ENCODE measurements around the gene HTR1D. TPM values are rescaled to one million over a fixed set of nuclear protein-coding genes. Genes with fewer than 3 reads are reported as not detected.

Gene HTR1D
- total RNA-seq, 1 experiment from 2014 or later = 3.5 TPM

DNA sequence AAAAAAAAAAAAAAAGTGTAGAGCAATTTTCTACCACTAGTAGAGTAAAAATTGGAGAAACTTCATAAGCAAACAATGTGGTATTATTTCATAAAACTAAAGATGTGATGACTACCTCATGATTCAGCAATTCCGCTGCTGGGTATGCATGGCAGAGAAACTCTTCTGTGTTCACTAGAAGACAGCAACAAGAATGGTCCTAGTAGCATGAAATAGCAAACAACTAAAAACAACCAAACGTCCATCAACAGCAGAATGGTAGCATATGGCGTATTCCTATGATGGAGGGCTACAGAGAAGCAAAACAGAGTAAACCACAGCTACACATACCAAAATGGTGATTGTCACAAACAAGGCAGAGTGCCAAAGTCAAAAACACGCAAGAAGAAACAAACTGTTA, 18.9 kb downstream of the HTR1D start (continued):
- TF ChIP-seq, protein P1, sequence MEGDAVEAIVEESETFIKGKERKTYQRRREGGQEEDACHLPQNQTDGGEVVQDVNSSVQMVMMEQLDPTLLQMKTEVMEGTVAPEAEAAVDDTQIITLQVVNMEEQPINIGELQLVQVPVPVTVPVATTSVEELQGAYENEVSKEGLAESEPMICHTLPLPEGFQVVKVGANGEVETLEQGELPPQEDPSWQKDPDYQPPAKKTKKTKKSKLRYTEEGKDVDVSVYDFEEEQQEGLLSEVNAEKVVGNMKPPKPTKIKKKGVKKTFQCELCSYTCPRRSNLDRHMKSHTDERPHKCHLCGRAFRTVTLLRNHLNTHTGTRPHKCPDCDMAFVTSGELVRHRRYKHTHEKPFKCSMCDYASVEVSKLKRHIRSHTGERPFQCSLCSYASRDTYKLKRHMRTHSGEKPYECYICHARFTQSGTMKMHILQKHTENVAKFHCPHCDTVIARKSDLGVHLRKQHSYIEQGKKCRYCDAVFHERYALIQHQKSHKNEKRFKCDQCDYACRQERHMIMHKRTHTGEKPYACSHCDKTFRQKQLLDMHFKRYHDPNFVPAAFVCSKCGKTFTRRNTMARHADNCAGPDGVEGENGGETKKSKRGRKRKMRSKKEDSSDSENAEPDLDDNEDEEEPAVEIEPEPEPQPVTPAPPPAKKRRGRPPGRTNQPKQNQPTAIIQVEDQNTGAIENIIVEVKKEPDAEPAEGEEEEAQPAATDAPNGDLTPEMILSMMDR (IDR thresholded peaks at IDR 0.05 in 2 of 3, conservative IDR thresholded peaks at IDR 0.05 in 1 of 3; ENCODE audit: borderline replicate concordance in 1 of 3, insufficient read depth in 1 of 3, low read depth in 2 of 3, low read length in 2 of 3) = no peak
- TF ChIP-seq YY1 (IDR thresholded peaks at IDR 0.05; ENCODE audit: extremely low read depth, insufficient replicate concordance, low read depth, low read length) = no peak
- no peak for TF ChIP-seq ZFX (IDR thresholded peaks at IDR 0.05)
- no peak for TF ChIP-seq SIN3A (IDR thresholded peaks at IDR 0.05; ENCODE audit: low read depth)
- TF ChIP-seq FOSL1 (IDR thresholded peaks at IDR 0.05; ENCODE audit: low read depth) = peak; percentile 89
- no peak for TF ChIP-seq SRF (IDR thresholded peaks at IDR 0.05; ENCODE audit: low read depth)
- TF ChIP-seq, protein P2, sequence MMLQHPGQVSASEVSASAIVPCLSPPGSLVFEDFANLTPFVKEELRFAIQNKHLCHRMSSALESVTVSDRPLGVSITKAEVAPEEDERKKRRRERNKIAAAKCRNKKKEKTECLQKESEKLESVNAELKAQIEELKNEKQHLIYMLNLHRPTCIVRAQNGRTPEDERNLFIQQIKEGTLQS (IDR thresholded peaks at IDR 0.05) = no peak
- no peak for TF ChIP-seq EZH2phosphoT487 (IDR thresholded peaks at IDR 0.05; ENCODE audit: borderline replicate concordance)
- TF ChIP-seq SP1 (IDR thresholded peaks at IDR 0.05; ENCODE audit: low read depth) = peak; percentile 48
- TF ChIP-seq ELF1 (IDR thresholded peaks at IDR 0.05; ENCODE audit: borderline replicate concordance, low read depth) = no peak

DNA sequence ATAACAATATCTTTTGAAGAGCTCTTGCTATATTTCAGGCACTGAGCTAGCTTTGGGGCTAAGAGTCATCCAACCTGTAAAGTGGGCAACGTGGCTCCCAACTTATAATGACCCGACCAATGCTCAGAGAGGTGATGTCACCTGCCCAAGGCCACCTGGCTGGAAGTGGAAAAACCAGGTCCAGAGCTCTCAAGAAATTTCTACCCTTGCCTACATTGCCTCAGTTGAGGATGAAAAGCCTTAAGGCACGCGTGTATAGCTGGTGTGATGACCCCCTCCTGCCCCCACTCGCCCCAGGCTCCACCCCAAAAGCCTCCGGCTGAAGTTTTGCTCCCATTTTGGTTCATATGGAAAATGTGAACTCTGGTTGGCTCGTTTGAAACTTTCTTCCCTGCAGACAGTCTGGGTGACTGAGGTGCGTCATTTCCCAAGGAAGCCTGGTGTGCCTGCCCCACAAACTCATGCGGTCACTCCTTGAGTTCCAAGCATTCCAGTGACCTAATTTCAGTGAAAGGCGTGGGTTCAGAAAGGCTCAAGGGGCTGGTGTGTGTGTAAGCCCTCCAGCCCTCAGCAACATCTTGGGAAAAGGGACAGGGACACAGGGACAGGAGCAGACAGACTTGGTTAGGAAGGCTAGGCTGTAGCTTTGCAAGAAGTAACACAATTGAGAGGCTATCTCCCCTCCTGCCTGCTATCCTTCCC, 20.5 kb downstream of the HTR1D start:
- intact Hi-C loops (cut with micrococcal nuclease) = no loop called here
- H4K20me1 ChIP-seq (ENCODE audit: insufficient read depth) = no peaks in the 10 kb centered on the region
- no peaks in the 10 kb centered on the region for H3K9me2 ChIP-seq (ENCODE audit: insufficient read depth)
- no peaks in the 10 kb centered on the region for H3K79me2 ChIP-seq (ENCODE audit: insufficient read depth, low read length)
- ChIA-PET POLR2A (interaction anchor here (2.0 kb wide), 1 partner anchor 13 kb away, joined by 5 read pairs; no protein-coding TSS in a partner anchor), CTCF (interaction anchor here (0.6 to 4.0 kb wide), 3 partner anchors 12 to 98 kb away, joined by 3 to 28 read pairs (median 3); partner anchors contain the start of gene LUZP1), RAD21 (ENCODE audit: low non-redundant PET in 1 of 2, low total read pairs in 2 of 2, uncharacterized antibody in 2 of 2, unreplicated experiment in 2 of 2) (interaction anchor here (0.5 to 0.6 kb wide), 2 partner anchors 14 to 104 kb away, joined by 3 to 4 read pairs; no protein-coding TSS in a partner anchor)
- no peaks in the 10 kb centered on the region for H3K9me3 ChIP-seq (ENCODE audit: control insufficient read depth in 1 of 2, insufficient read depth in 1 of 2, low read depth in 1 of 2, low read length in 2 of 2)
- H3K27ac ChIP-seq (ENCODE audit: low read depth, low read length) = peak overlapping the region; percentile 70
- H3K4me3 ChIP-seq (replicated peaks in 1 of 2; ENCODE audit: low read depth in 1 of 2, low read length in 2 of 2) = peak overlapping the region in 1 of 2 experiments; percentile 28; a peak in 2 of 4 replicates
- BruUV-seq (replicated peaks) = no TSS peak
- H3K9ac ChIP-seq (ENCODE audit: low read length) = peak overlapping the region; percentile 61
- ATAC-seq = peak; percentile 92
- peaks cover 26 to 54% of the 10 kb centered on the region in 2 experiments for H3K4me1 ChIP-seq (ENCODE audit: control insufficient read depth in 1 of 2, insufficient read depth in 2 of 2, low read length in 2 of 2)
- no peaks in the 10 kb centered on the region for H3K27me3 ChIP-seq (ENCODE audit: insufficient read depth, low read length)
- H3K36me3 ChIP-seq (ENCODE audit: control insufficient read depth in 1 of 2, insufficient read depth in 2 of 2, low read length in 2 of 2) = 0 out of 4 replicates have a peak, but pooled peaks cover 0 to 7% of the 10 kb centered on the region in 2 experiments
- H3K4me2 ChIP-seq (ENCODE audit: low read length) = peak overlapping the region; percentile 70
- H2AFZ ChIP-seq (ENCODE audit: low read depth, low read length, poor library complexity, severe bottlenecking) = no peak overlapping the region
- peak; percentile 91 for DNase-seq (ENCODE audit: low read depth, low spot score)
- TF ChIP-seq, protein P3, sequence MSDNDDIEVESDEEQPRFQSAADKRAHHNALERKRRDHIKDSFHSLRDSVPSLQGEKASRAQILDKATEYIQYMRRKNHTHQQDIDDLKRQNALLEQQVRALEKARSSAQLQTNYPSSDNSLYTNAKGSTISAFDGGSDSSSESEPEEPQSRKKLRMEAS (IDR thresholded peaks at IDR 0.05) = no peak; the same call in 1 of the 2 replicates
- TF ChIP-seq ZBTB33 (IDR thresholded peaks at IDR 0.05; ENCODE audit: extremely low read depth, insufficient replicate concordance, low read length) = no peak
- no peak for TF ChIP-seq POLR2A (IDR thresholded peaks at IDR 0.05; ENCODE audit: borderline replicate concordance, extremely low read depth, insufficient read depth, insufficient read length)
- no peak; the same call in 1 of the 2 replicates for TF ChIP-seq CEBPB (IDR thresholded peaks at IDR 0.05; ENCODE audit: low read depth)
- TF ChIP-seq, protein P1 (IDR thresholded peaks at IDR 0.05 in 2 of 3, conservative IDR thresholded peaks at IDR 0.05 in 1 of 3; ENCODE audit: borderline replicate concordance in 1 of 3, insufficient read depth in 1 of 3, low read depth in 2 of 3, low read length in 2 of 3) = no peak
- TF ChIP-seq ELF1 (IDR thresholded peaks at IDR 0.05; ENCODE audit: borderline replicate concordance, low read depth) = no peak
- TF ChIP-seq YY1 (IDR thresholded peaks at IDR 0.05; ENCODE audit: extremely low read depth, insufficient replicate concordance, low read depth, low read length) = peak; percentile 29
- no peak for TF ChIP-seq ZFX (IDR thresholded peaks at IDR 0.05)
- TF ChIP-seq, protein P2 (IDR thresholded peaks at IDR 0.05) = no peak
- no peak for TF ChIP-seq SRF (IDR thresholded peaks at IDR 0.05; ENCODE audit: low read depth)
- TF ChIP-seq EZH2phosphoT487 (IDR thresholded peaks at IDR 0.05; ENCODE audit: borderline replicate concordance) = no peak
- TF ChIP-seq SP1 (IDR thresholded peaks at IDR 0.05; ENCODE audit: low read depth) = peak; percentile 63
